Stomach smooth muscle (tissue), 2 donors: Measurements from ENCODE around the gene TEF.
A peak's percentile ranks its signal among the peaks of the same experiment; 100 is the strongest.

Experiments used
- H3K27ac ChIP-seq: one replicate; pipeline ENCODE4 v1.7.0; 2013; ENCODE audit warnings: mild to moderate bottlenecking, low read length, inconsistent platforms
- H3K27me3 ChIP-seq, 2 donors: one replicate each; pipeline ENCODE4 v1.7.0; 2013; ENCODE audit warnings: low read length in 2 of 2; ENCODE audit not compliant: insufficient read depth in 2 of 2, control insufficient read depth in 1 of 2
- H3K36me3 ChIP-seq, 2 donors: one replicate each; pipeline ENCODE4 v1.7.0; 2013; ENCODE audit warnings: low read length in 2 of 2; ENCODE audit not compliant: control insufficient read depth in 2 of 2, insufficient read depth in 2 of 2
- H3K4me1 ChIP-seq: one replicate; pipeline ENCODE4 v1.7.0; 2013; ENCODE audit warnings: low read length; ENCODE audit not compliant: control insufficient read depth, insufficient read depth
- H3K4me3 ChIP-seq, 2 donors: one replicate each; pipeline ENCODE4 v1.7.0; 2013; ENCODE audit warnings: low read length in 2 of 2
- H3K9ac ChIP-seq, 2 donors: one replicate each; pipeline ENCODE4 v1.7.0; 2013; ENCODE audit warnings: low read length in 2 of 2, mild to moderate bottlenecking in 1 of 2
- H3K9me3 ChIP-seq, 2 donors: one replicate each; pipeline ENCODE4 v1.7.0; 2013; ENCODE audit warnings: low read length in 2 of 2; ENCODE audit not compliant: control insufficient read depth in 2 of 2
- donor health status: healthy.
- donor health status: Pancreatic carcinoma.

TEF gene

DNA sequence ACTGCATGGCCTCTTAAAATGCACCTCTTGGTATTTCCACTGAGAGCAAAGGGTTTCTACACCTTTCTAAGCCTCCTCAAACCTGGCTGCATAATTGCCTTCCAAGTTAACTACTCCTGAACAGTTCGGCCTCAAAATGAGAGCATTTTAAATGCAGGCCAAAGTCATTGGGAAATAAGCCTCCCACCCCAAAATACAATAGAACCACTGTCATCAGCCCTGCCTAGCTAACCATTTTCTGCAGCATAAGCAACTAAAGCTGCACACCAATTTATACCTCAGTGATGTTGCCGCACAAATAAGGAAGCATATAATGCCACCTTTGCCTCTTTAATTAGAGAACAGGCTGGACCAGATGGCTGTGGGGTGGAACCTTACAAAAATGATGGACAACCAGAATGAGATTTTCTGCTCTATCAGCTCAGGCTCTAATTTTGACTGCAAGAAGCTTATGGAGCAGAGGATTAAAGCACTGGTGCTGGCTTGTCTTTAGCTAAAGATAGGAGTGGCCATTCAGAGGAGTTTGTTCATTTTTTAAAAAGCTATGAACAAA lies 60.6 kb downstream of the TEF start:
- Histone ChIP-seq H3K27ac (no peak overlapping the region), H3K9me3 (no peaks in the 10 kb centered on the region), H3K4me3 (no peak overlapping the region), H3K4me1 (peaks cover 34% of the 10 kb centered on the region), H3K36me3 (peaks cover under 1 to 12% of the 10 kb centered on the region in 2 donors), H3K27me3 (no peaks in the 10 kb centered on the region), H3K9ac (no peak overlapping the region)

DNA sequence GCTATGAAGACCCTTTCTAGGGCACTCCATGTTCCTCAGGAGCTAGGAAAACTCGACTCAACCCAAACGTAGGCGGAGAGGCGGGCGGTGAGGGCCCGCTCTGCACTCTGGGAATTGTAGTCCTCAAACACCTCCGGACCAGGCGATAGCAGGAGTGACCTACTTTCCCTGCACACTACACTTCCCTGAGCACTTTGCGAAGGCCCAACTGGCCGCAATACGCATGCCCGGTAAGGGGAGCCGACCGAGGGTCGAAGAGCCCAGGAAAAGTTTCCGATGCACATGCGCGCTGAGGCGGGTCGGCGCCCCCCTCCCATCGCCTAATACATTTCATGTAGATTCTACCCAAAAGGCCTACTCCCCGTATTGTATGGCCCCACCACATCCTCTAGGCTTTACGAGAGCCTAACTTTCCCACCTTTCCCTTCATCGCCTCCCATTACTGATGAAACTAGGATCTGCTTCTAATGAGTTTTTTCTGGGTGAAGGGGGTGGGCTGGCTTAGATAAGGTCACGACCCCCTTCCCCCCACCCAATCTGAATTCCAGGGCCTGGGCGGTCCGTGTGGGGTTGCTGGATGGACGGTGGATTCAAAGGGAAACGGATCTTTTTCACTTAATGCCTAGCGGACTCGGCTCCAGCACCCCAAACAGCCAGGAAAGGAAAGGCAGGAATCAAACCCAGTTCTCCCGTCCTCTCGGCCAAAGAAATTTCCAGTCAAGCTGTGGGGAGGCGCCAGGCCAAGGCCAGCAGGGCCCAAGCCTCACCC lies 62.8 kb downstream of the TEF start:
- peaks cover 36% of the 10 kb centered on the region for H3K4me1 ChIP-seq
- peaks cover 0 to 9% of the 10 kb centered on the region in 2 donors for H3K36me3 ChIP-seq
- peak overlapping the region; percentile 97 to 98 for H3K4me3 ChIP-seq
- H3K9me3 ChIP-seq = no peaks in the 10 kb centered on the region
- H3K27ac ChIP-seq = peak overlapping the region; percentile 99
- no peaks in the 10 kb centered on the region for H3K27me3 ChIP-seq
- H3K9ac ChIP-seq = peak overlapping the region; percentile 82 to 96

DNA sequence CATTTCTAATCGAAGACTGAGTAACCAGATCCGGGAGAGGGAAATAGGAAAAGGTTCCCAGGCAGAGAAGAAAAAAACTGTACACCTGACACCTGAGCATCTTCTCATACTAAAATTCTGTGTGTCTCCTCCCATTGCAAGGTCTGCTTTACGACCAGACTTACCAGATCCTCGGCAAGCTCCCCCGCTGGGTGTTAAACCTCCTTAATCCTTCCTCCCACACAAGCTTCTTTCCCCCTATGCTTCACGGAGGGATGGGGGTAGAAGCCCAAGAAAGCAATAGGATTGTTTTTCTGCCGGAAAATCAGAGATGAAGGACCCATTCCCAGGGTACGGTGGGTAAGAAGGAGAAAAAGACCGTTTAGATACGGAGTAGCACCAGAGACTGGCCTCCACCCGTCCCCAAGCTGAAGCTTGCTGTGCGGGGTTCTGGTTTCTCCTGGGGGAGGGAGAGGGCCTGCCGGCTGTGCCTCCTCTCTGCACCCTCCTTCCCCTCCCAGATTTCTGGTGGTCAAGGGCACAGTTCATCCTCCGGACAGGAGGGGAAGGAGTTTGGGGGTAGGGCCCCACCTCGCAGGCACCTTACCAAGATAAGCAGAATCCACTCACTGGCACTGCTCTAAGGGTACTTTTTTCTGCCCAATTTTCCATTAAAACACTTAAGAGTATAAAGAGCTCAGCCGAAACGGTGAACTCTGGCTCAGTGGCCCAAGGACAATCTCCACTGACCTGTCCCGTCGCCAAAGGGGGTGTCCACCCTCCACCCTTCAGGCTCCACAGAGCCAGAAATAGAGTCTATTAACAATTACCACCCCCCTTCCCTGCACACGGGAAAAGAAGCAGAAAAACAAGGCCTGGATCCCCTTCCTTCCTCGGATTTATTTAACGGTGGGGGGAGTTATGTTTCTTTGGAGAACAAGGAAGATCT lies 63.7 kb downstream of the TEF start:
- peak overlapping the region; percentile 97 to 98 for H3K4me3 ChIP-seq
- peak overlapping the region; percentile 82 to 96 for H3K9ac ChIP-seq
- peak overlapping the region; percentile 99 for H3K27ac ChIP-seq
- H3K9me3 ChIP-seq = no peaks in the 10 kb centered on the region
- H3K4me1 ChIP-seq = peaks cover 36% of the 10 kb centered on the region
- H3K36me3 ChIP-seq = peaks cover 0 to 7% of the 10 kb centered on the region in 2 donors
- H3K27me3 ChIP-seq = no peaks in the 10 kb centered on the region

- Histone ChIP-seq H3K4me3 (peak overlapping the region; percentile 97 to 98), H3K9ac (peak overlapping the region; percentile 82 to 96), H3K27me3 (no peaks in the 10 kb centered on the region), H3K36me3 (peaks cover 0 to 7% of the 10 kb centered on the region in 2 donors), H3K27ac (peak overlapping the region; percentile 99), H3K9me3 (no peaks in the 10 kb centered on the region), H3K4me1 (peaks cover 36% of the 10 kb centered on the region)
Observed at GRCh38 chr22:41446057-41446501, 64.3 kb downstream of the TEF start.

GRCh38 chr22:41446639-41447434 lies 65.1 kb downstream of the TEF start, which contains the start of gene TOB2:
Gene TOB2, minus strand, starts transcription at chr22:41446801. Its CDS starts 9,456 bp downstream, at chr22:41437345.
- H3K9me3 ChIP-seq = no peaks in the 10 kb centered on the region
- peak within 1 kb of the TSS; percentile 99 for H3K27ac ChIP-seq
- H3K9ac ChIP-seq = peak within 1 kb of the TSS; percentile 82 to 96
- H3K4me1 ChIP-seq = peaks cover 36% of the 10 kb centered on the region
- peaks cover 0 to 7% of the 10 kb centered on the region in 2 donors for H3K36me3 ChIP-seq
- H3K4me3 ChIP-seq = peak within 1 kb of the TSS; percentile 97 to 98
- H3K27me3 ChIP-seq = no peaks in the 10 kb centered on the region

DNA sequence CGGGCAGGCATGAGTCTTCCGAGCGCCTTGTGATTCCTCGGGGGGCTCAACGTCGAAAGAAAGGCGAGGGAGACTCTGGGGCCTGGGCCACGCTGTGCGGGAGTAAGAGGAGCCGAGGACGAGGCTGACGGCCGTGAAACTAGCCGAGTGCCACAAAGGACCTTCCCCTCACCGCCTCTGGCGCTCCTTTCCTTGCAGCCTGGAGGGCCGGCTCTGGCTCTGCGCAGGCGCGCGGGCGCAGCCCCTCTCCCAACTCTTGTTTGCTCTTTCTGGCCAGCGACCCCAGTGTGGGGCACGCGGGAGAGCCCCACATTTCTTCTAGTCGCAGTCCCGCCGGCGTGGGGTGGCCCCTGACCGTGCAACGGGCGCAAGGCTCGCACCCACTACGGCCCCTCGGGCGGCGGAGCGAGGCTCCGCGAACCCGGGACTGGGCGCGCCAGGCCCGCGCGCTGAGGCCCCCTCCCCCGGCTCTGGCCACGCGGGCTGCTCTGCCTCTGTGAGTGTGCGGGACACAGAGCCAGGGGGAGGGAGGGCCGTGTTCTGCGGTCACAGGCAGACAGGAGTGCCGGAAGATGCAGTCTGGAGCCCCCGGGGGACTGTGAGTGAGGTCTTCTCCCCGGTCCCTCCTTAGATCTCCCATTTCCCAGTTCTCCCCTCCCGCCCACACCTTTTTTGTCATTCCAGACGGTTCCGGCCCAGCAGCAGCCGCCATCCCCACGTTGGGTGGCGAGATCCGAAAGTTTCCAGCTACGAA lies 65.9 kb downstream of the TEF start:
- H3K9me3 ChIP-seq = no peaks in the 10 kb centered on the region
- peak overlapping the region; percentile 64 to 98 for H3K4me3 ChIP-seq
- H3K27ac ChIP-seq = peak overlapping the region; percentile 99
- H3K4me1 ChIP-seq = peaks cover 30% of the 10 kb centered on the region
- peak overlapping the region; percentile 82 to 96 for H3K9ac ChIP-seq
- peaks cover 0 to 4% of the 10 kb centered on the region in 2 donors for H3K36me3 ChIP-seq
- no peaks in the 10 kb centered on the region for H3K27me3 ChIP-seq

- Histone ChIP-seq H3K9ac (peak overlapping the region; percentile 82 to 96), H3K27me3 (no peaks in the 10 kb centered on the region), H3K9me3 (no peaks in the 10 kb centered on the region), H3K36me3 (no peaks in the 10 kb centered on the region), H3K27ac (peak overlapping the region; percentile 99), H3K4me1 (peaks cover 24% of the 10 kb centered on the region), H3K4me3 (peak overlapping the region; percentile 64 to 98)
Observed at GRCh38 chr22:41448189-41448808, 66.6 kb downstream of the TEF start.
